Middle frontal gyrus (tissue), 1 donor: Measurements from ENCODE around the gene ENDOD1.

Source experiments
- DNase-seq: peaks from one replicate; pipeline ENCODE4 v3.0.0-alpha.2; 2015; ENCODE audit warnings: low spot score; ENCODE audit errors: extremely low spot score

The ENDOD1 gene

DNA sequence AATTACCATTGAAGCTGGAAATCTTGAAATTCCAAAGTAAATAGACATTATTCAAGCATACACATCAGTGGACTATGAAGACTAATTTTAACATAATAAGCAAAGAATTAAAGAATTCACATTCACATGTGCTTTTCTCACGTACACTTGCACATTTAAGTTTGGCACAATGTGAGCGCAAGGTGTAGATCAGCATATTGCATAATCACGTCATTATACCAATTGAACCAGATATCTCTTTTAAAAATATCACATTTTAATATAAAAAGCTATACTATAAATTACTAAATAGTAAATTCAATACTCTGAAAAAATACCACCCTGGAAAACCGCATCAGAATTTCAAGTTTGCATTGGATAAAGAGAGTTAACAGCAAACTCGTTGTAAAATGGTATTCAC, 80.6 kb downstream of the ENDOD1 start:
- DNase-seq: no peak

DNA sequence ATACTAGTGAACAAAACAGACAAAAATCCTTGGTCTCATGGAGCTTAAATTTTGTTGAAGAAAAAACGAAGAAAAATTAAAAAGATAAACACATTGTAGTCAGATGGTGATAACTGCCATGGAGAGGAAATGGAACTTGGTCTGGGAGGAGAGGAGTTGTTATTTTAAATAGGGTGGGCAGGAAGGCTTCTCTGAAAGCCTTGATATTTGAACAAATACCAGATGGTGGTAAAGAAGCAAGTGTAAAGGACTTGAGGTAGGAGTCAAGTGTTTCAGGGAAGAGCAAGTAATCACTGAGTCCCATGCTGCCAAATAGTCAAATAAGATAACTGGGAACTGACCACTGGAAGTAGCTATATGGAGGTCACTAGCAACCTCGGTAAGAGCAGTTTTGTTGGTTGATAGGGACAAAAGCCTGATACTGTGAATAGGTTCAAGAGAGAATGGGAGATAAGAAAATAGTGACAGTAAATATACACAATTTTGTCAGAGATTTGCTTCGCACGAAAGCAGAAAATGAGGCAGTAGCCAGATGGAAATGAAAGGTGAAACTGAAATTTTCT, 86.3 kb downstream of the ENDOD1 start:
- no peak for DNase-seq
